GM21526 (cell line): ENCODE data around the gene CCDC92.

Source experiments
- ATAC-seq: cut with Tn5 transposase; IDR thresholded peaks from one replicate; pipeline ENCODE4 v1.9.1; 2021; ENCODE audit warnings: moderate library complexity; ENCODE audit not compliant: unreplicated experiment, low FRiP score

Gene CCDC92

GRCh38 chr12:123894823-123895345 lies 77.7 kb downstream of the CCDC92 start:
- no peak for ATAC-seq

GRCh38 chr12:123893276-123893675 lies 79.4 kb downstream of the CCDC92 start:
- ATAC-seq, result no peak

- ATAC-seq, result no peak
Observed at GRCh38 chr12:123892853-123893252, 79.8 kb downstream of the CCDC92 start.

- no peak for ATAC-seq
Observed at GRCh38 chr12:123892180-123892559, 80.5 kb downstream of the CCDC92 start.

- no peak for ATAC-seq
Observed at GRCh38 chr12:123891516-123892179, 81.0 kb downstream of the CCDC92 start.

GRCh38 chr12:123891011-123891410 lies 81.6 kb downstream of the CCDC92 start:
- no peak for ATAC-seq

GRCh38 chr12:123890536-123890902 lies 82.1 kb downstream of the CCDC92 start:
- ATAC-seq, result no peak

GRCh38 chr12:123889848-123890535 lies 82.6 kb downstream of the CCDC92 start:
- ATAC-seq, result no peak

GRCh38 chr12:123888989-123889388 lies 83.6 kb downstream of the CCDC92 start:
- ATAC-seq, result no peak

GRCh38 chr12:123886931-123887582 lies 85.6 kb downstream of the CCDC92 start:
- ATAC-seq, result no peak

GRCh38 chr12:123886258-123886657 lies 86.4 kb downstream of the CCDC92 start:
- no peak for ATAC-seq
